Germinal center (tissue), 1 donor: ENCODE results near the gene MPRIP.
"Not testable (repeated sequence)": the region's sequence is repeated elsewhere in the genome, so short reads cannot be mapped to it uniquely, and the experiment has no call there.

Source experiments
- DNase-seq: peaks from one replicate; pipeline ENCODE4 v3.0.0; 2012; ENCODE audit warnings: mixed read lengths, low spot score

Gene MPRIP

DNA sequence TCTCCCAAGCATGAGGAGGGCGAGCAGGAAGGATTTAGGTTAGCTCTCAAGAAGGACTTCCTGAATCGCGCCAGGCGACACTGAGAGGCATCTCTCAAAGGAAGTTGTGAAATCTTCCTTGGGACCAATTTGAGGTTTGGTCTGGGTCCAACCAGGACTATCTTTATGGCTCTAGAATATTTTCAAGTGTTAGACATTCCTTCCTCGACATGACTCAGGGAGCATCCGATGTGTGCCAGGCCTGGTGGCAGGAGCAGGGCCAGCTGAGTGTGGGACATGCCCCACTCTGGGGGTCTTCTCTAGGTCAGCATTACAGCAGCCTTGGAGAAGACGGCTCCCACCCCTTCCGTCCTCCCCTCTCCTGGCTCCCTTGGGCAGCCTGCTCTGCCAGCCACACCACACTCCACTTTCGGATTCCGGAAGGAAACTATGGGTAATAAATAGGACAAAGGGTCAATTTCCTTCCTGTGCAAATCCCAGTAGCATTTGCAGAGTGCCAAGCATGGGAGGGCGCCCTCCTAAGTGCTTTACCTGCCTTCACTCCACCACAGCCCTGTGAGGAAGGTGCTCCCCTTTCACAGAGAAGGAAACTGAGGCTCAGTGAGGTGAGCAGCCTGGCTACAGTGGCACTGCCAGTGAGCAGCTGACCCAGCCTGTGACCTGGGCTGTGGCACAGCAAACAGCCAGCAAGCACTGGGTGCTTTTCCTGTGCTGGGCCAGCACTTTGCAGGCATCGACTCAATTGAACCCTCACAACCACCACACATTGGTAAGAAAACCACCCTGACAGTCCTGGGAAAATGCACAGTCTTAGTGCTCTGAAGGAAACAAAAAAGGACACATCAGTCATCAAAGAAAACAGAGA, 31.0 kb upstream of the MPRIP start:
- DNase-seq, result not testable (repeated sequence)

DNA sequence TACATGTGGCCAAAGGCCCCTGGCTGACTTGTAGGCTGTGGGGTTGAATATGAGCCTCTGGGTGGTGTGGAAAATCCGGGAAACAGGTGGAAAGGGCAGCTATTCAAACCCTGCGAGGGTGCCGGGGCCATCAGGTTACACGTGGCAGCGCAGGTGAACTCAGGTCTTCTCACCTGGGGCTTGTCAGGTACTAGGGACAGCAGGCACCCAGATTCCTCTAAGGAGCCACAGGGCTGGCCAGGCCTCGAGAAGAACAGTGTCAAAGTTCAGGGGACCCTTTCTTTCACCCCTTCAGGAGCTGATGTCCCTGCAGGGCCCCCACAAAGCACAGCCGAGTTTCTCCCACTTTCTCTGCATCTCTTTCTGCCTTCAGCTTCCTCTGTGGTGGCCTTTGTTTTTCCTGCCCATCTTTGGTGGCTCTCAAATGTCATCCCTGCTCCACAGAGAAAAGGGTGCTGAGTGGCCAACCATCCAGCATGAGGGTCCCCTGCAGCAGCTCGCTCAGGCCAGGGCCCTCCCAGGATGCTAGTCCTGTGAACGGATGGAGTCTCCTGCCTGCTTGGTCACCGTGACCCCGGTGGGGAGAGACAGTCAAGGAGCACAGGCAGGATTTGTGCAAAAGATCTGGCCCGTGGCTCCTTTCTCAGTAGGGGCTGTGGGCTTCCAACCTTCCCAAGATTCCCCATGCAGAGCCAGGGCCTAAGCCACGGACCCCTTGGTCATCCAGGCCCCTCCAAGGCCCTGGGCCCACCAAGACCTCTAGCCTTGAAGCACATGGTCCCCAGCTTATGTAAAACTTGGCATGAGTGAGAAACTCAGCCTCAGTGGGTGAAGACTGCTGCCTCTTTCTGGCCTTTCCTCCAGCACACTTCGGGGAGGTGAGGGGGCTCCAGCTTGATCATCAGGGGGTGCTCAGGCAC, 28.2 kb upstream of the MPRIP start:
- not testable (repeated sequence) for DNase-seq

DNA sequence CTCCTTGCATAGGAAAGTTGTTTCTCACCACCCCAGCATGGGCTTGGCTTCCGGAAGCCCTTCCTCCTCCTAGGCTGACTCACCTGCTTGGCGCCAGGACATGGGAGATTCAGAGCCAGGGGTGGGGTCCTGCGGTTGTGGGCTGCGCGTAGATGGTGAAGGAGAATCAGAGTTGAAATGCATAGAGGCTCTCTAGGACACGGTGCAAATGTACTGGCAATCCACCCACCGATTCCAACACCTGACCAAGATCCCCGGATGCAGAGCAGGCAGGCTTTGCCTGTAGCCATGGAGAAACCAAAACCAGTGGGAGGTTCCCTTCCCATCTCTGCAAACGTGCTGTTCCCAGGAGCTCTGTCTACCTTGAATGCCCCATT, 27.5 kb upstream of the MPRIP start:
- DNase-seq, result not testable (repeated sequence)

DNA sequence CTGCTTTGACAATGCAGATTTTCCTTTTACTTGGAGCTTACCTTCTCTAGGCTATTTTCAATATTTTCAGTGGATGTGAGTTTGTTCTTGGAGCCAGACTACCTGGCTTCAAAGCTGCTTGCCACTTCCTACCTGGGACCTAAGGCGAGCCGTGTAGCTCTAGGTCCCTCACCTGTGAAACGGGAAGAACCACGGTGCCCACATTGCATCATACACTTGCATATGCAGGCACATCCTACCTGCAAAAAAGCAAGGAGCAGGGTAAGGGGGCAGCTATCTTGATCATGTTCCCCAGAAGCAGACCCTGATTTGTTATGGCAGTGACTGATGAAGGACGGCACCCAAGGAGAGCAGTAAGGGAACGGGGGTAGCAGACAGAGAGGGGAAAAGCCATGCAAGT, 27.0 kb upstream of the MPRIP start:
- DNase-seq, result no peak

DNA sequence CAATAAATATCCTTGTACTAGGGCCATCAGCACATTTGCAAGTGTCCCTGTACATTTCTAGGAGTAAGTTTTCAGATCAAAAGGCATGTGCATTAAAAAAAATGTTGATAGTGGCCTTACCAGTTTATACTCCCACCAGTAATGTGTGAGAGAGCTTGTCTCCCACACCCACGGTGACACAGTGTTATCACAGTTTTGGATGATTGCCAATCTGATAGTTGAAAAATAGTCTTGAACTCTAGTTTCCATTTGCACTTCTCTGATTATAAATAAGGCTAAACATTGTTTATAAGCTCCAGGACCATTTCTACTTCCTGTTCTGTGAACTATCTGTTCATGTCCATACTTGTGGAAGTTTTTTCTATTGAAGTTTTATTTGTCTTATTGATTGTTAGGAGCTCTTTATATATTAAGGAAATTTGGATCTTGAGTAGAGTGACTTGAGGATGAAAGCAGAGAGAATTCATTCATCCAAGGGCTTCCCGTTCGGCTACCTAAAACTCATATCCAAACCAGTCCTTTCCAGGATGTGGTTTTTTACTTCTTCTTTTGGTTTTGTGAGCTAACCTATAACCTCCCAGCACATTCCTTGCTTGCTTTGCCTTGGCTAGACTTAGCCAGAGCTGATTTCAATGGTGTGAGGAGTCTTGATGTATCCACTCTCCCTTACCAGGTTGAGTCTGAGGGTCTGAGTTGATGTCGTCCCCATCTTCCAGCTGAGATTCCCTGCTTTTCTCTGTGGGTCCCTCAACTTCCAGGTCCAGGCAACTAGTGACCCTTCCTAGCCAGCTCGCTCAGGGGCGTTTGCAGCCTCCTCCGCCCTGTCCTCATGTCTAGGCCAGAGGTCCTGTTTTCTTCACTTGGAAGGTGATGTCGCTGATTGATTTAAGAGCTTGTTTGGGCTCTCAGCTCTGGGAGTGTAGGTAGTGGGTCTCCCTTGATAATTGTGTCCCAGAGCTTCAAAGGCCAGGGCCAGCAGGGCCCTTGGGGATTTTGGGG, 25.8 kb upstream of the MPRIP start:
- not testable (repeated sequence) for DNase-seq

DNA sequence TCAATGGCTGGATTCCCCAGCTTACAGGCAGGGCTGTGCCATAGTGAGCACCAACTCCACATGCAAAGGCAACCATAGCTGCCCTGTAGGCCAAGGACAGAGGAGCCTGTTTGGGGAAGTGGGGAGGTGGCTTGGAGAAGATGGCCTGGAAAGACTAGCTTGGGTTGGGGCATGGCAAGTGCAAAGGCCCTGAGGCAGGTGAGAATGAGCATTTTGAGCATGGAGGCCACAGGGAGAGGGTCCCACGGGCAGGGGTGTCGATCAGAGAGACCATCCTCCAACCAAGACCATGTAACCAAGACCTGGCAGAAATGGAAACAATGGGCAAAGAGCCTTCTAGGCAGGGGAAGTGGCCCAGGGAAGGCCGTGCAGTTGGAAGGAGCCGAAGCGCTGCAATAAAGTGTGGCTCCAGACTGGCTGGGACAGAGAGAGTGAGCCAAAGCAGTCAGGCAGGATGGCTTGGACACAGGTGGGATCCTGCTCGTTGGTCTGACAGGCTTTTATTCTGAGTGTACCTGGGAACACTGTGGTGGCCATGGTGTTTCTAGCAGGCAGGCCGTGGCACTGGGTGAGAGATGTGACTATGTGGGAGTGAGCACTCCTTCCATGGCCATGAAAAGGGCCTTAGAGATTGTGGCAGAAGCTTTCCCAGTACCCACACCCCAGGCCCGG, 24.8 kb upstream of the MPRIP start:
- no peak for DNase-seq

DNA sequence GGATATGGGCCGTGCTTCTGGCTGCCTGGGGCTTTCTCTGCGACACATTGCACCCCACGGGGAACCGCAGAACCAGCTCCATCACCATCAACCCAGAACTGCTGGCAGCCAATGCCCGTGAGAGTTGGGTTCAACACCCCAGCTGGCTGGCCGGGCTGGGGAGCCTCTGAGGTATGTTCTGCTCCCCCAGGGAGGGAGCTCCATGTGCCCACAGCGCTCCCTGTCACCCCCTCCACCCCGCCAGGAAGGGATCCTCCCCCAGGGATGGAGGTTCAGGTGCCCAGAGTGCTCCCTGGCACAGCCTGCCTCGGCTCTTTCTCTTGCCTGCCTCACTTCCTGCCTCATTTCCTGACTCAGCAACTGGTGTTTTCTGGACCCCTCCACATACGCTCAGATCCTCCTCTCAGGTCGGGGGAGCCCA, 24.2 kb upstream of the MPRIP start:
- DNase-seq, result no peak

DNA sequence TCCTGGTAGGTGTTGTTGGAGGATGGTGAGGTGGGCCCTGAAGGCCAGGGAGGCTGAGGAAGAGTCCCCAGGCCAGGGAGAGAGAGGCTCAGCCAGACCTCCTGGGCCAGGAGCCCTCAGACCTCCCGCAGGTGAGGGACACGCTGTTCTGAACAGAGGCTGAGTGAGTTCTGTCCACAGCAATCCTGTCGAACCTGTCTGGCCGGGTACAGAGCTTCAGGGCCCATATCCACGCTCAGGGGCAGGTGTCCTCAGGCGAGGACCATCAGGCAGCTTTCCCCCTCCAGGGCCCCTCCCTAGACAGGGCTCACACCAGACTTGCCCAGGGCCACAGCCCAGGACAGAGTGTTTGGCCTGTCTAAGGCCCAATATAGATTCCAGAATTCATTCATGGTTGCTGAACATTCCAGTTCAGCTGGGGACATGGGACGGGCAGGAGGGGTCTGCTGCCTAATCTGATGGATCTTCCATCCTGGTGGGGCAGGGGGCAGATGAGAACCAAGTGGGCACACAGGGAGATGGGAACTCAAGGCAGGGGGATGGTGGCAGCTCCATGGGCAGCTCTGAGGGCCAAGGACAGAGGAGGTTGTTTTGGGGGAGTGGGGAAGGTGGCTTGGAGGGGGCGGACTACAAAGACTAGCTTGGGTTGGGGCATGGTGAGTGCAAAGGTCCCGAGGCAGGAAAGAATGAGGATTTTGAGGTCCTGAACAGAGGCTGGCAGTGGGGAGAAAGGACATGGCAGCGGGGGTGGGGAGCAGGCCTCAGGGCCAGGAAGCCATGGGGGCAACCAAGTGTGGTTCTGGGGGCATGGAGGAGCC, 23.4 kb upstream of the MPRIP start:
- no peak for DNase-seq

DNA sequence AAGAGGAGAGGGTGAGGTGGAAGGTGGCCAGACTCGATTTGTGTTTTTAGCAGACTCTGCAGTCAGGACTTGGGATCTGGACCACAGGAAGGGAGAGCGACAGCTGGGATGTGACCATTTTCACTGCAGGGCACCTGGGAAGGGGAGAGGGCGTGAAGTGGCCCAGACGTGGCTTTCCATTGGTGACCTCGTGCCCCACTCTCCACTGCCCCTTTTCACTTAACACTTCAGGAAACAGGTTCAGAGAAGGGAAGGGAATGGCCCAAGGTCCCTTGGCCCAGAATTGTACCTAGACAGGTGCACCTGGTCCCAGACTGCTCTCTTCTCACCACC, 22.9 kb upstream of the MPRIP start:
- DNase-seq, result no peak

DNA sequence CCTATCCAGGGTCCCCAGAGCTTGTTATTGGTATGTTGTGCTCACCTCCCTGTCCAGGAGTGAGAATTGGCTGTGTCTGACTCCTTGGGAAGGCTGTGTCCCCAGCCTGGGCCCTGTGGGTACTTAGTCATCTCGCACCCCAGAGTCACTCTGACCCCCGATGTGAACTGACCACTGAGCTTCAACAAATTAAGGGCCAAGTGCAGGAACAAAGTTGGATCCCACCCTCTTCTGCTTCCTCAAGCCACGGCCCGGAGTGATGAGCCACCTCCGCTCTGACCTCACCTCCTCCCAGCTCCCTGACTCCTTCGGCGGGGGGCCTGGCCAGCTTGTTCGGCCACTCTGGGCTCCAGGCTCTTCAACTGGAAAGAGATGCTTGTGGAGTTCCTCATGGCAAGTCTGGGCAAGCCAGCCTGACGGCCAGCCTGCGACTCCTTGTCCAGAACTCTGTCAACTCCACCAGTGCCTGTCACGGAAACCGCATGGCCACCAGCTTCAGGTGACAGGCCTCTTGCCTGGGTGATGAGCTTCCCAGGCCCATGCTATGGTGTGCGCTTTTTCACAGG, 22.3 kb upstream of the MPRIP start:
- no peak for DNase-seq

DNA sequence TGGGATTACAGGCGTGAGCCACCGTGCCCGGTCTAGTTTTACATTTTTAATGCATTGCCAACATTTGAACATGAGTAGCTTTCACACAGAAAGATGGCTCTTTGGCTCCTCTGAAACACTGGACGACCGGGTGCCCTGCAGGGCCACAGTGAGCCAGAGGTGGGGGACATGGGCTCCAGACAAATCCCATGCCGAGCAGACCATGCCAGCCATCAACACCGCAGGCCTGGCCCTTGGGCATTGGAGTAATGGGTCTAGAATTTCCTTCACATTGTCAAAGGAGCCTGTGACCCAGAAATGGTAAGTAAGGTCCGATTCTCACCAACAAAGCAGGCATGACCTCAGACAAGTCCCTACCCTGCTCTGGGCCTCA, 21.4 kb upstream of the MPRIP start:
- no peak for DNase-seq

DNA sequence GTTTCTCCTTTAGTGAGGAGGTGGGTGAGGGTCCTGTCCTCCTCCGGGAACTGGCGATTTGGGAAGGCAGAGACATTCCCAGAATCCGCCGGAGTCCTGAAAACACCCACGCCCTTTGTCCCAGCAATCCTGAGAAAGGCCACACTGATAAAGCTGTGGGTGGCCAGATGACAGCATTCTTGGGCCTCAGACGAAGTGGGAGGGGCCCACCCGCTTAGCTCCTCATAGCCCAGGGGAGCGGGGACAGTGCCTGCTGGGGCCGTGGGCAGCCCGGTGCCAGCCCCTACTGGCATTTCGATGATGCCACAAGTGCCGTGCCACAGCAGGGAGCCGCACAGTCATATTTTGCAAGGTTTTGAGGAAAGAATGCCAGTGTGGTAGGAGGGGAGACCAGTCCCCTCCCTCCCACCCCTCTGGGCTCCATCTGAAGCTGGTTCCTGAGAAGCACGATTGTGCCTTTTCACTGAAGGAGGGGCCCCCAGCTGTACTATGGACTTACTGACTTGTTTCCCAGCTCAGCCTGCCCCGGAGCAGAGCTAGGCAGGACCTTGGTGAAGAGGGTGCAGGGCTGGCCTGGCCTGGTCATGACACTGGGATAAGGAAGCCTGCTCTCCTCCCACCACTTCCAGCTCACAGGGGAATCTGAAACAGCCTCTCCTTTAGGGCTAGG, 20.9 kb upstream of the MPRIP start:
- no peak for DNase-seq

DNA sequence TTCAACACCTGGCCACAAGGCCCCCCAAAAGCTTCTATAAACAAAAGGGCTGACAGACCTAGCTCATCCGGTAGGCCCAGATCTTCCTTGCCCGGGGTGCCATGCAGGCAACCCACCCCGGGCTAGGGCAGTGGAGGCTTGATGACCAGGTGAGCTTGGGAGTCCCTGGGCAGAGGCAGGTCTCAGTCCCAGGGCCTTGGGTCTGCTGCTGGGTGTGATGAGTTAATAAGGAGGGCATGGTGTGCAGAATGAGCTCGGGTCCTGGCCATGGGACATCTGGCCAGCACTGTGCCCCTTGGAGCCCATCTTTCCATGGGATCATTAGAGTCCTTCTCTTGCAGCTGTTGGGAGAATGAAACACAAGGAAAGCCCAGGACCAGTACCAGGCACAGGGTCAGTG, 20.2 kb upstream of the MPRIP start:
- DNase-seq, result no peak

DNA sequence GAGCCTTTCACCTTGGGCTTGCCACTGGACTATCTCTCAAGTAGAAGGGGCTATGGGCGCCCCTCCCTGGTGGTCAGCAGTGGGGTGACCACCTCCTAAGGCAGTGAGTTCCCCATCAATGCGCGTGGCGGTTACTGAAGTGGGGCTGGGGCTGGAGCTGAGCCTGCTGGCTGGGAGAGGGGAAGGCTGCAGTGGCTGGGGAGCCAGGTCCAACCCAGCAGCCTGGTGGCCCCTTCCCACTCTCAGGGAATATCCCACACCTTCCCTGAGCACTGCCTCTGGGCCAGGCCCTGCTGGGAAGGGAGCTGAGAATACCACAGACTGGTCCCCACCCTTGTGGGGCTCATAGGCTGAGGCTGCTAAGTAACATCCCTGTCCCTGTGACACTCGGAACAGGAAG, 19.8 kb upstream of the MPRIP start:
- no peak for DNase-seq

DNA sequence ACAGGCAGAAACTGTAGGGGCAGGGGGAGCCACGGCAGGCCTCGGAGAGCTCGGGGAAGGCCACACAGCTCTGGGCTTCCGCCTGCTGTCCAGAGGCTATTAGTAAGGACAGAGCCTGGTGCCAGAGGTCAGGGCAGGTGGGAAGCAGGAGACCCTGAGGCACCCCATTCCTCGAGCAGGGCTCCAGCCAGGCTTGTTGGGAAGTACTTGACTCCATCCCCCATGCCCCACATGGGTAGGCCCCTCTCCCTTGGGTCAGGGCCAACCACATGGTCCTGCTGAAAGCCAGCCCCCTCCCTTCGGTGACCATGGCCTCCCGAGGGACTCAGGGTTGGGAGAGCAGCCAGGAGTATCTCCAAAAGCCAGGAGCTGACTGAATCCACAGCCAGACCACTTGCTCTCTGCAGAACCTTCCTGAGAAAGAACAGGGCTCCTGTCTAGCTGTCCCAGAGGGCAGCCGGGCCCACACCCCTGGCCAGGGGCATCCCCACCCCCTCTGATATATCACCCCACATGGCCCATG, 17.4 kb upstream of the MPRIP start:
- no peak for DNase-seq

DNA sequence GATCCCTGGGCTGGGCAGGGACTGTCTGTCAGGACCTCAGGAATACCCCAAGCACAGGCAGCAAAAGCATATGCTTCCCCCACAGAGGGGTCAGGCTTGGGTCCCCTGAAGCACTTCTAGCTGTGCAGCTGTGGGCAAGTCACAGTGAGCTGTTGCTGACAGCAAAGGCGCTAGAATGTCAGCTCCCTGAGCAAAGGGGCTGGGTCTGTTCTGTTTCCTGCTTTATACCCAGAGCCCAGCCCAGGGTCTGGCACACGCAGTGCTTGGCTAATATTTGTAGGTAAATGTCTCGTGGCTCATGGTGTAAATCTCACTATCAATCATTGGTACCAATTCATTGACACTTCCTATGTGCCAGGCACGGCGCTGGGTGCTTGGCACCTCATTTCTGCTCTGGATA, 16.6 kb upstream of the MPRIP start:
- no peak for DNase-seq

DNA sequence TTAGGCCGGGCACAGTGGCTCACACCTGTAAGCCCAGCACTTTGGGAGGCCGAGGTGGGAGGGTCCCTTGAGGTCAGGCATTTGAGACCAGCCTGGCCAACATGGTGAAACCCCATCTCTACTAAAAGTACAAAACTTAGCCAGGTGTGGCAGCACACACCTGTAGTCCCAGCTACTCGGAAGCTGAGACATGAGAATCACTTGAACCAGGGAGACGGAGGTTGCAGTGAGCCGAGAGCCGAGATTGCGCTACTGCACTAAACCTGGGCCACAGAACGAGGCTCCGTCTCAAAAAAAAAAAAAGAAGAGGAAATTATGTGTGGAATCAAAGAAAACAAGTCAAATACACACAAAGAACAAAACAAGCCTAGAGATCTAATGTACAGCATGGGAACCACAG, 16.1 kb upstream of the MPRIP start:
- no peak for DNase-seq

DNA sequence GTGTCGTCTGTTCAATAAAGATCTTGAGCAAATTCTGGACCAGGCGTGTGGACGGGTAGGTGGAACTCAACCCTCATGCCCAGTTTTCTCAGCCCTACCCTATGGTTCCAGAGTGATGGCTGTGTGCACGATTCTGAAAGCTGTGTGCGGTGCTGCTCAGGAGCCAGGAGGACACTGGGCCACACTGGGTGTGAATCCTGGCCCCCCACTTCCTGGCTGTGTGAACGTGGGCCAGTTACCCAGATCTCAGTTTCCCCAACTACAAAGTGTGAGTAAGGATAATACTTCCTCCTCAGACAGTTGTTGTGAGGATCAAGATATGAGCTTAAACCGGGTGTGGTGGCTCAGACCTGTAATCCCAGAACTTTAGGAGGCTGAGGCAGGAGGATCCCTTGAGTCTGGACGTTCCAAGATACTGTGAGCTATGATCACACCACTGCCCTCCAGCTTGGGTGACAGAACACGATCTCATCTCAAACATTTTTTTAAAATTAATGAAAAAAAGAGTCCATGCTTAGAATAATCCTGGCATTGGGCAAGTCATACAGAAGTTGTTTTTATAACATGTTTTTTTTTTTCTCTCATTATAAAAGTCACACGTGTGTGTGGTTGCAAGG, 14.7 kb upstream of the MPRIP start:
- no peak for DNase-seq
